Measurements from ENCODE around the gene SRGAP3. TPM values are rescaled to one million over a fixed set of nuclear protein-coding genes. Genes with fewer than 3 reads are reported as not detected.

Gene SRGAP3
- total RNA-seq, 1 donor from 2014 or later = 21.4 TPM

- no peak for DNase-seq (ENCODE audit: low spot score, unreplicated experiment)
- H3K4me1 Mint-ChIP-seq (ENCODE audit: low read depth) = peaks cover 5% of the 10 kb centered on the region
- no peak overlapping the region for H3K4me3 Mint-ChIP-seq (ENCODE audit: low read depth)
Measured at GRCh38 chr3:9241956-9242355, 7.5 kb downstream of the SRGAP3 start.

GRCh38 chr3:9239680-9240079, 9.8 kb downstream of the SRGAP3 start:
- H3K27me3 Mint-ChIP-seq = no peaks in the 10 kb centered on the region
- TF ChIP-seq CTCF (IDR thresholded peaks at IDR 0.05; ENCODE audit: unreplicated experiment) = no peak
- peaks cover 2% of the 10 kb centered on the region for H3K9me3 Mint-ChIP-seq (ENCODE audit: low read depth)
- no peak for DNase-seq (ENCODE audit: low spot score, unreplicated experiment)
- H3K27ac Mint-ChIP-seq = no peak overlapping the region
- H3K4me1 Mint-ChIP-seq (ENCODE audit: low read depth) = peaks cover 2% of the 10 kb centered on the region
- H3K4me3 Mint-ChIP-seq (ENCODE audit: low read depth) = no peak overlapping the region
- peaks cover 6% of the 10 kb centered on the region for H3K36me3 Mint-ChIP-seq (ENCODE audit: insufficient read depth)

More at GRCh38 chr3:9241956-9242355, 7.5 kb downstream of the SRGAP3 start:
- H3K9me3 Mint-ChIP-seq (ENCODE audit: low read depth) = peaks cover 2% of the 10 kb centered on the region
- no peak for TF ChIP-seq CTCF (IDR thresholded peaks at IDR 0.05; ENCODE audit: unreplicated experiment)
- H3K27ac Mint-ChIP-seq = no peak overlapping the region
- H3K36me3 Mint-ChIP-seq (ENCODE audit: insufficient read depth) = peaks cover 2% of the 10 kb centered on the region
- no peaks in the 10 kb centered on the region for H3K27me3 Mint-ChIP-seq

- no peak for DNase-seq (ENCODE audit: low spot score, unreplicated experiment)
- Mint-ChIP-seq H3K4me3 (ENCODE audit: low read depth) (no peak overlapping the region), H3K9me3 (ENCODE audit: low read depth) (peaks cover 2% of the 10 kb centered on the region), H3K4me1 (ENCODE audit: low read depth) (peaks cover 2% of the 10 kb centered on the region), H3K27me3 (no peaks in the 10 kb centered on the region), H3K27ac (no peak overlapping the region), H3K36me3 (ENCODE audit: insufficient read depth) (peaks cover 8% of the 10 kb centered on the region)
- no peak for TF ChIP-seq CTCF (IDR thresholded peaks at IDR 0.05; ENCODE audit: unreplicated experiment)
Measured at GRCh38 chr3:9238721-9239295, 10.6 kb downstream of the SRGAP3 start.

GRCh38 chr3:9238276-9238675, 11.2 kb downstream of the SRGAP3 start:
- peaks cover 2% of the 10 kb centered on the region for H3K9me3 Mint-ChIP-seq (ENCODE audit: low read depth)
- H3K27ac Mint-ChIP-seq = no peak overlapping the region
- no peak for DNase-seq (ENCODE audit: low spot score, unreplicated experiment)
- H3K4me1 Mint-ChIP-seq (ENCODE audit: low read depth) = peaks cover 2% of the 10 kb centered on the region
- no peak for TF ChIP-seq CTCF (IDR thresholded peaks at IDR 0.05; ENCODE audit: unreplicated experiment)
- H3K4me3 Mint-ChIP-seq (ENCODE audit: low read depth) = no peak overlapping the region
- no peaks in the 10 kb centered on the region for H3K27me3 Mint-ChIP-seq
- peaks cover 8% of the 10 kb centered on the region for H3K36me3 Mint-ChIP-seq (ENCODE audit: insufficient read depth)

GRCh38 chr3:9233814-9234600, 15.4 kb downstream of the SRGAP3 start:
- Mint-ChIP-seq H3K36me3 (ENCODE audit: insufficient read depth) (peaks cover 7% of the 10 kb centered on the region), H3K4me3 (ENCODE audit: low read depth) (no peak overlapping the region), H3K4me1 (ENCODE audit: low read depth) (no peaks in the 10 kb centered on the region), H3K9me3 (ENCODE audit: low read depth) (no peaks in the 10 kb centered on the region), H3K27me3 (no peaks in the 10 kb centered on the region), H3K27ac (no peak overlapping the region)
- no peak for DNase-seq (ENCODE audit: low spot score, unreplicated experiment)
- TF ChIP-seq CTCF (IDR thresholded peaks at IDR 0.05; ENCODE audit: unreplicated experiment) = no peak
